ENCODE data around the gene PPP2R5C.

The PPP2R5C gene

GRCh38 chr14:101839236-101839635 is 77.7 kb downstream of the PPP2R5C start:
- DNase-seq (ENCODE audit: extremely low read depth, insufficient read length) = peak; percentile 77
- TF ChIP-seq CTCF (IDR thresholded peaks at IDR 0.05; ENCODE audit: insufficient read depth, low read length, poor library complexity, severe bottlenecking) = no peak
- no peaks in the 10 kb centered on the region for H3K27me3 ChIP-seq (replicated peaks; ENCODE audit: control insufficient read depth, insufficient read depth, low read length)
- no peak overlapping the region for H3K4me3 ChIP-seq (replicated peaks; ENCODE audit: low read depth, low read length)
- no peaks in the 10 kb centered on the region; the same call in 1 of the 2 replicates for H3K36me3 ChIP-seq (ENCODE audit: control insufficient read depth, insufficient read depth, low read length)

- Histone ChIP-seq H3K27me3 (replicated peaks; ENCODE audit: control insufficient read depth, insufficient read depth, low read length) (no peaks in the 10 kb centered on the region), H3K36me3 (ENCODE audit: control insufficient read depth, insufficient read depth, low read length) (no peaks in the 10 kb centered on the region; the same call in 1 of the 2 replicates), H3K4me3 (replicated peaks; ENCODE audit: low read depth, low read length) (no peak overlapping the region)
- TF ChIP-seq CTCF (IDR thresholded peaks at IDR 0.05; ENCODE audit: insufficient read depth, low read length, poor library complexity, severe bottlenecking) = no peak
- no peak for DNase-seq (ENCODE audit: extremely low read depth, insufficient read length)
Observed at GRCh38 chr14:101839661-101840060, 78.2 kb downstream of the PPP2R5C start.

GRCh38 chr14:101840649-101841369 is 79.3 kb downstream of the PPP2R5C start:
- TF ChIP-seq CTCF (IDR thresholded peaks at IDR 0.05; ENCODE audit: insufficient read depth, low read length, poor library complexity, severe bottlenecking) = no peak
- no peak overlapping the region for H3K4me3 ChIP-seq (replicated peaks; ENCODE audit: low read depth, low read length)
- no peak for DNase-seq (ENCODE audit: extremely low read depth, insufficient read length)
- H3K36me3 ChIP-seq (ENCODE audit: control insufficient read depth, insufficient read depth, low read length) = no peaks in the 10 kb centered on the region; the same call in 1 of the 2 replicates
- no peaks in the 10 kb centered on the region for H3K27me3 ChIP-seq (replicated peaks; ENCODE audit: control insufficient read depth, insufficient read depth, low read length)

GRCh38 chr14:101843038-101843437 is 81.5 kb downstream of the PPP2R5C start:
- DNase-seq (ENCODE audit: extremely low read depth, insufficient read length) = no peak
- H3K27me3 ChIP-seq (replicated peaks; ENCODE audit: control insufficient read depth, insufficient read depth, low read length) = no peaks in the 10 kb centered on the region
- H3K36me3 ChIP-seq (ENCODE audit: control insufficient read depth, insufficient read depth, low read length) = no peaks in the 10 kb centered on the region; the same call in 1 of the 2 replicates
- no peak for TF ChIP-seq CTCF (IDR thresholded peaks at IDR 0.05; ENCODE audit: insufficient read depth, low read length, poor library complexity, severe bottlenecking)
- no peak overlapping the region for H3K4me3 ChIP-seq (replicated peaks; ENCODE audit: low read depth, low read length)

- no peaks in the 10 kb centered on the region; the same call in 1 of the 2 replicates for H3K36me3 ChIP-seq (ENCODE audit: control insufficient read depth, insufficient read depth, low read length)
- TF ChIP-seq CTCF (IDR thresholded peaks at IDR 0.05; ENCODE audit: insufficient read depth, low read length, poor library complexity, severe bottlenecking) = peak; percentile 61
- no peaks in the 10 kb centered on the region for H3K27me3 ChIP-seq (replicated peaks; ENCODE audit: control insufficient read depth, insufficient read depth, low read length)
- H3K4me3 ChIP-seq (replicated peaks; ENCODE audit: low read depth, low read length) = no peak overlapping the region
- peak; percentile 68 for DNase-seq (ENCODE audit: extremely low read depth, insufficient read length)
Observed at GRCh38 chr14:101843665-101844064, 82.2 kb downstream of the PPP2R5C start.
